Astrocyte of the spinal cord (primary cell): ENCODE data around the gene PLAA.

Source experiments
- DNase-seq: peaks from one replicate; pipeline ENCODE4 v3.0.0; 2011; ENCODE audit warnings: low read depth, low spot score
- H3K4me3 ChIP-seq: 2 replicates; pipeline ENCODE4 v1.5.1; 2011; ENCODE audit warnings: low read depth, mild to moderate bottlenecking, low read length, moderate library complexity
- CTCF ChIP-seq: IDR thresholded peaks from 2 replicates; pipeline ENCODE4 v1.5.1; 2012; ENCODE audit warnings: low read depth, mild to moderate bottlenecking, low read length, inconsistent platforms
- in situ Hi-C: cut with HindIII; loops from 2 replicates; pipeline ENCODE4 v1.10.0; 2017; ENCODE audit warnings: low sequenced_read_pairs

The PLAA gene

GRCh38 chr9:26937816-26938371 is 9.1 kb downstream of the PLAA start:
- no peak for TF ChIP-seq CTCF
- in situ Hi-C loops: no loop called here
- DNase-seq: no peak
- no peak overlapping the region for H3K4me3 ChIP-seq

- no peak for DNase-seq
- H3K4me3 ChIP-seq: no peak overlapping the region
- TF ChIP-seq CTCF: no peak
- in situ Hi-C loops: no loop called here
These were observed 11.2 kb downstream of the PLAA start for GRCh38 chr9:26935847-26936246.

GRCh38 chr9:26928902-26929495 is 18.0 kb downstream of the PLAA start:
- in situ Hi-C loops: no loop called here
- DNase-seq: no peak
- no peak for TF ChIP-seq CTCF
- no peak overlapping the region for H3K4me3 ChIP-seq

GRCh38 chr9:26925609-26926008 is 21.4 kb downstream of the PLAA start:
- TF ChIP-seq CTCF: no peak
- in situ Hi-C loops: no loop called here
- no peak overlapping the region for H3K4me3 ChIP-seq
- no peak for DNase-seq

- in situ Hi-C loops: no loop called here
- H3K4me3 ChIP-seq: no peak overlapping the region
- no peak for TF ChIP-seq CTCF
- DNase-seq: no peak
These were observed 27.3 kb downstream of the PLAA start for GRCh38 chr9:26919698-26920097.

- no peak for DNase-seq
- no peak for TF ChIP-seq CTCF
- in situ Hi-C loops: no loop called here
- H3K4me3 ChIP-seq: no peak overlapping the region
These were observed 33.8 kb downstream of the PLAA start for GRCh38 chr9:26913138-26913668.
